ENCODE measurements around the gene NAA16.
"Not testable (repeated sequence)": the region's sequence is repeated elsewhere in the genome, so short reads cannot be mapped to it uniquely, and the experiment has no call there.

NAA16 gene

DNA sequence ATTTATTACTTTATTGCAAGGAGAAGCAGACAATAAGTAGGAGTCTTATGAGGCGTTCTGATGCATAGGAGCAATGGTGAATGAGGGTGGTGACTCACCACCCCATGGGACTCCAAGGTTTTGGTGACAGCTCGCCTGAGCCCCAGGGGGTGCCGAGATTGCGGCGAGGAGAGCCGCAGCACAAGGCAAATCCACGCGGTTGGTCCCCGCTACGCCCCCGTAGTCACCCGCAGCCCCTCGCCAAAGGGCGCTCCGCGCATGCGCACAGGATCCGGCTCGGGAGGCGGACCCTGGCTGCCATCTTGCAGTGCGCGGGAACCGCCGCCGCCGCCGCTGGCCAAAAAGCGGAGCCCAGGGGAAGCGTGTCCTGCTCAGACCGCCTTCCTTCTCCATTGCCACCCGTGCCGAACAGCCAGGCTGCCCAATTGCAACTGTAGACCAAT, at the start of gene NAA16:
TSS of gene NAA16 (plus strand) at position 305 of the 443 bp plus-strand sequence. CDS start 262 bp downstream, outside the sequence.
- peak; percentile 97 for DNase-seq

DNA sequence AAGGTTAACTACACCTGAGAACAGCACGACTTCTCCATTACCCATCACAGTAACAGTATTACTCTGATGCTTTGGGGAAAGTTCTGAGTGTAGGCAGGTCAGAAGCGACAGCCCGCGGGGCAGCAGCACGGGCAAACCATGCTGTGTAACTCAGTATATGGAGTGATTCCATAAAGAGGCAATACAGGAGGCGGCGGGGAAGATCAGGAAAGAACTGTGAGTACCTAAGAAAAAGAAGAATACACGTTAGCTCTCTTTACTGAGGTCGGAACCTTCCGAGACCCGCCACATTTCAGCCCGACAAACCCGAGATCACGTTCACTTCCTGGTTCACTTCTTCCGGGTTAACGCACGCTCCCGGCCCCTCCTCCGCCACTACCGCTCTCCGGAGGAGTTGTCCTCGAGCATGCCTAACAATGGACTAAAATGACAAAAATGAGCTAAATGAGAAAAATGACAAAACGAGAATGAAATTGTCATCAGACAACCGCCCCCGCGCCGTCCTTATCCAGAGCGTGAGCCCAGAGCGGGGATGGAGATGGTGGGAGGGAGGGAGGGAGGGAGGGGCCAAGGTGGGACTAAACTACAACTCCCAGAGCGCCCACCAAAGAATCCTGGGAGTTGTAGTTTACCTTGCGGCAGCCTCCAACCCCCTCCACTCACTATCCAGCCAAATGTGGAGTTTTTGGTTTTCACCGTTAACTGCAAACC, 47.7 kb upstream of the NAA16 start, which contains the start of gene MTRF1:
TSS of gene MTRF1 (minus strand) at position 316 of the 711 bp plus-strand sequence. CDS start 2,669 bp downstream, outside the sequence.
- DNase-seq = peak; percentile 93

- DNase-seq = no peak
These were observed 44.0 kb upstream of the NAA16 start for GRCh38 chr13:41267106-41267505.

DNA sequence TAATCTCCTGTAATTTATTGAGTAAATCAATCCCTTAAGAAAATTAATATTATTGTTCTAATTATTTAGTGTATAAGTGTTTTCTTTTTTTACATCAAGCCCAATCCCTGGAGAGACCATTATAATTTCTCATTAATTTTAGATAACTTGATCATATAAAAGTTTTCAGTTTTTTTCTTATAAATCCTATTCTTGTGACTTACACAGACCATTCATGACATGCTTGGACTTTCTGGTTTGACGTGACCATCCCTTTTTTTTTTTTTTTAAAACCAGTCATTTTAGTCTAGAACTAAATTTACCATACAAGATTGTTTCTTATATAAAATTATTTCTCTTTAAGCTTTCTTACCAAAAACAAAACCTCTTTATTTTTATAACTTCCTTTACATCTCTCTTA, 42.3 kb upstream of the NAA16 start:
- no peak for DNase-seq

DNA sequence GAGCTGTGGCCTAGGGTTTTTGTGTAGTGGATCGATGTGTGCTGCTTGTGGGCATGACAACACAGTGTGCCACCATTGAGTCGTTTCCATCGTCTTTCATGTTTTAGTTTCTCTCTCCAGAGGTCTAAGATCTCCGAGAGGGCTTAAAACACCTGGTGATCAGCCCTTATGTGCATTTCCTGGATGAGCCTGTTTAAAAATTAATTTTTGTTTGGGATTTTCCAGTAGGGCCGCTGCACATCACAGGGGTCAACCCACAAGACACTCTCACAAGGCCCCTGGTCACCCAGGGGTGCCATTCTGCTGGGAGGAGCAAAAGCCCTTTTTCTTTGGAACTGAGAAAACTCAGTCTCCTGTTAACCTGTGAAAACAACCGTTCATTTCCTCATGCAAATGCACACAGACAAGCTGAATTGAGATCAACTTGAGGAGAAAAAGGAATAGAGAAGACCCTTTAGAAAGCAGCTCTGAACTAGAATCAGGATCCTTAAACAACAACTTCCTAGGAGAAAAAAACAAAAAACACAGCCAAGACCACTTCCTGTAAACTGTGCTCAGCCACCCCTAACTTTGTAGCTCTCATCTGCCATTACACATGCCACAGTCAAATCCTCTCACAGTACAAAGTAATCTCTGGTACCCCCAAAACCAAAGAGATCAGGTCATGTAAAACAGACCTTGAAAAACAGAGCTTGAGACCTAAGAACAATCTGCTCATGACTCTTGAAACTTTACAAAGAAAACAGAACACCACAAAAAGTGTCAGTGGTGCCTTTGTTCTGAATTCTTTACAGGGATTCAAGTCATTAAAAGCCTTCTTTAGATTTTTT, 39.4 kb upstream of the NAA16 start:
- no peak for DNase-seq

DNA sequence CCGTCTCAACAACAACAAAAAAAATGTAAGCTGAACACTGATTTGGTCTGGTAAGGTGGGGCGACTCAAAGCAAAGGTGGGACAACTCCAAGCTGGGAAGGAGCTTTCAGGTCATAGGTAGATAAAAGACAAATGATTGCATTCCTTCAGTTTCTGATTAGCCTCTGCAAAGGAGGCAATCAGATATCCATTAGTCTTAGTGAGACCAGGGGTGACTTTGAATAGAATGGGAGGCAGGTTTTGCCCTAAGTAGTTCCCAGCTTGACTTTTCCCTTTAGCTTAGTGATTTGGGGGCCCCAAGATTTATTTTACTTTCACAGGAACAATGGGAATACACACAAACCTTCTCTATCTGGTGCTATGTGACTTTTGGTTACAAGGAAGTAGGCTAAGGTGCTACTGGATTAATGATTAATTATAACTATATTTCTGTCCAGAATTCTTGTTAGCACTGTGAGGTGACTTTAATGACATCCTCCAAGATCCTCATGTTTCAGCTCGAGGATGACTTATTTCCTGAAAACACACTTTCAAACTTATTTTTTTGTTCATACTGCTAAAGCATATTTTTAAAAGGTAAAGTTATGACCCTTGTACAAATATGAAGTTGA, 37.1 kb upstream of the NAA16 start:
- no peak for DNase-seq

DNA sequence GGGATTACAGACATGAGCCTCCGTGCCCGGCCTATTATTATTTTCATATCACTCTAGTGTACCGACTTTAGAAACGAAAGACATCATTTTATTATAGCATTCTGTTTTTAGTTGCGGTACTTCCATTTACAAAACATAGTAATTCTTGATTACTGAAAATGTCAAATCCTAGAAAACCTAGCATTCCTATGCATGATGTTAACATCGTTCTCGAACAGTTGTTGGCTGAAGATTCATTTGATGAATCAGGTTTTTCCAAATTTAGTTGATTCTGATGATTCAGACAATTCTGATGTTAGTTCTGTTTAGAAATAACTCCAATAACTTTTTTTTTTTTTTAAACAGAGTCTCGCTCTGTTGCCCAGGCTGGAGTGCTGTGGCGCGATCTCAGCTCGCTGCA, 36.2 kb upstream of the NAA16 start:
- DNase-seq = no peak

DNA sequence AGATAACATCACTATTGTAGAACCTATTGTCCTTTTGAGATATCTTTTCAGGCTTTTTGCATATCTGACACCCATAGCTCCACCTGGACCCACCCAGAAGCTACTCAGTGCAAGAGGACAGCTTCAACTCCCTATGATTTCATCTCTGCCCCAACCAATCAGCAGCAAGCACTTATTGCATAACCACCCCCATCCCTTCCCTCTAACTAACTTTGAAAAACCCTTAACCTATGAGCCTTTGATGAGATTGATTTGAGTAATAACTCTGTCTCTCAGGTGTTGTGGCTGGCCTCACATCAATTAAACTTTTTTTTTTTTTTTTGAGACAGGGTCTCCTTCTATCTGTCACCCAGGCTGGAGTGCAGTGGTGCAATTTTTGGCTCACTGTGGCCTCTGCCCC, 34.2 kb upstream of the NAA16 start:
- no peak for DNase-seq

DNA sequence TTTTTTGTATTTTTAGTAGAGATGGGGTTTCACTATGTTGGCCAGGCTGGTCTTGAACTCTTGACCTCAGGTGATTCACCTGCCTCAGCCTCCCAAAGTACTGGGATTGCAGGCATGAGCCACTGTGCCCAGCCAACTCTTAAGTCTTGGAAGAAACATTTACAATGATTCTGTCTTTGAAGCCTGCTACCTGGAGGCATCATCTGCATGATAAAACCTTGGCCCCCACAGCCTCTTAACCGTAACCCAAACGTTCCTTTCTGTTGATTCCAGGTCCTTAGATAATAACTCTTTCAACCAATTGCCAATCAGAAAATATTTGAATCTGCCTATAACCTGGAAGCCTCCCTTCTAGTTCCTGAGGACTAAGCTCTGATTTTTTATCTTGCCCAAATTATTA, 31.9 kb upstream of the NAA16 start:
- not testable (repeated sequence) for DNase-seq

GRCh38 chr13:41282129-41282571, 28.9 kb upstream of the NAA16 start:
- DNase-seq = no peak

DNA sequence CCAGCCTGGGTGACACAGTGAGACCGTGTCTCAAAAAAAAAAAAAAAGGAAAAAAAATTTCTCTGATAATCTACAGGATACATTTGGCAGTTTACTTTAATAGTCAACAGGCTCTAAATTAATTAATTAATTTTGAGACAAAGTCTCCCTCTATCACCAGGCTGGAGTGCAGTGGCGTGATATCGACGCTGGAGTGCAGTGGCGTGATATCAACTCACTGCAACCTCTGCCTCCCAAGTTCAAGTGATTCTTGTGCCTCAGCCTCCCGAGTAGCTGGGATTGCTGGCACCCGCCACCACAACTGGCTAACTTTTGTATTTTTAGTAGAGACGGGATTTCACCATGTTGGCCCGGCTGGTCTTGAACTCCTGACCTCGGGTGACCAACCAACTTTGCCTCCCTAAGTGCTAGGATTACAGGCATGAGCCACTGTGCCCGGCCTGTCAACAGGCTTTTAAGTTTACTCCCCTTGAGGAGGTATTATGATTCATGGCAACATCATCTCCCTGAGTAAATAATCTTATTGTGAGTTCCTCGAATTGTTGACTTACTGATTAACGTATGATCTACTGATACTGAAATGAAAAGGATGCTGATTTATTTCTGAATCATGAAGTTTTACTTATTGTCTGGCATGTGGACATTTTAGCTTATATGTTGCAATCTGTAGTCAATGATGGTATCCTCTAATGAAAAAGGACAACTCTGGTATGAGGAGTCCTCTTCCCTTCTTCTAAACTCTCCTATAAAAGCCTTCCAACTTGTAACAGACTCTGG, 26.4 kb upstream of the NAA16 start:
- no peak for DNase-seq

DNA sequence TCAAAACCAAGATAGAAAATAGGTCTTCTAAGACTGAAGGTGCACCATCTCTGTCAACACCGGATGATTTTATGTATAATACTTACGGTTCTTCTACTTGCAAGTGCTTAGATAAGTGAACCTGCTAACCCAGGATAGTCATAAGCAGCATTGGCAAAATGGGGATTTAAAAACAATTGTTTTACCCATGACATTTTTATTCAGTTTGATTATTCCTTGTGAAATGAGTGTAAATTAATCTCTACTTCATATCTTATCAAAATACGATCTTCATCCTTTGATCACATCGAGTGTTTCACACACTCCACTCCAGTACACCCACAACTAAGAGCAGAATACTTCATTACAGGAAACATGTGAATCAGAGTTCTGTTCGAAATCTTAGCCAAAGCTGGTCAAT, 24.7 kb upstream of the NAA16 start:
- no peak for DNase-seq

DNA sequence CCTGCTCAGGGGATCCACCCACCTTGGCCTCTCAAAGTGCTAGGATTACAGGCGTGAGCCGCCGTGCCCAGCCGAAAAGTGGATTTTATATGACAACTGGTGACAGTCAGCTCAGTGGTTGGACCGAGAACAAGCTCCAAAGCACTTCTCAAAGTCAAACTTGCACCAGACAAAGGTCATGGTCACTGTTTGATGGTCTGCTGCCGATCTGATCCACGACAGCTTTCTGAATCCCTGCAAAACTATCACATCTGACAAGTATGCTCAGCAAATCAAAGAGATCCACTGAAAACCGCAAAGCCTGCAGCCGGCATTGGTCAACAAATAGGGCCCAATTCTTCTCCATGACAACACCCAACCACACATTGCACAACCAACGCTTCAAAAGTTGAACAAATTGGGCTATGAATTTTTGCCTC, 21.6 kb upstream of the NAA16 start:
- DNase-seq = no peak

GRCh38 chr13:41291246-41291645, 19.8 kb upstream of the NAA16 start:
- DNase-seq = no peak

DNA sequence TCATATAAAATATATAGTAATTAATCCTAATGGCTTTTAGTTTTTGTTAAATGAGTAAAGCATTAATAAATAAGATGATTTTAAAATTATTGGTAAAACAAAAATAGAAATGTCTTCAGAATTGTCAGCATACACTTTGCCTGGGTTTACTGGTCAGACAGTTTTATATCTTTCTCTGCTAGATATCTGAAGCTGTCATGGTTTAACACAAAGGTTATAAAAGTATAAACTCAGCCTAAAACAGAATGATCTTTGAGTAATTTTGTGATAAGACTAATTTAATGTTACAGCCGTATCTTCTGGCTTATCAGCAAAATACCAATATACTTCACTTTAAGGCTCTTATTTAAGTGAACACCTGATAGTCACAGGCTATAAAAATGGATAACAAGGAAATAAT, 17.8 kb upstream of the NAA16 start:
- no peak for DNase-seq

DNA sequence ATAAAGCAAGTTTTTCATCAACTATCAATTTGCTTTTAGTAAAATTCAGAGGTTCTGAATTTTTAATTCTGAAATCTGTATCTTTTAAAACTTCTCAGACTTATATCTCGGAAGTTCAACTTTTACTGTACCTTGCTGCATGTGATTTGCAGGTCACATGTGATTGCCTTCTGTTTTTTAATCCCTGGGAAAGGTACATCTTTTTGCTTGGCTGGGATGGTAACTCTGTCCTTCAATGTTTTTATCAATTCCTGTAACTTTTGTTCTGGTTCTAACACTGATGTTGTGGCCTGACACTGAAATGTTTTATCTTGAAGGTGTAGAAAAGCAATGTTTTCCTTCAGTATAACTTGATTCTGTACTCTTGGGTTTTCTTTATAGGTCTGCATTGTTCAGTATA, 16.2 kb upstream of the NAA16 start:
- DNase-seq = no peak

DNA sequence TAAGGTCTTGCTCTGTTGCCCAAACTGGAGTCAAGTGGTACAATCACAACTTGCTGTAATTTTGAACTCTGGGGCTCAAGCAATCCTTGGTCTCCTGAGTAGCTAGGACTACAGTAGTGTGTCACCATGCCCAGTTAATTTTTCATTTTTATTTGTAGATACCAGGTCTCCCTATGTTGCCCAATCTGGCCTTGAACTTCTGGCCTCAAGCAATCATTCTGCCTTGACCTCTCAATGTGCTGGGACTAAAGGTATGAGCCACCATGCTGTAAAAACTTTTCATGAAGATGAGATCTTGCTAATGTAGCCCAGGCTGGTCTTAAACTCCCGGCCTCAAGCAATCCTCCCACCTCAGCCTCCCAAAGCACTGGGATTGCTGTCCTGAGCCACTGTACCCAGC, 15.1 kb upstream of the NAA16 start:
- DNase-seq = no peak

DNA sequence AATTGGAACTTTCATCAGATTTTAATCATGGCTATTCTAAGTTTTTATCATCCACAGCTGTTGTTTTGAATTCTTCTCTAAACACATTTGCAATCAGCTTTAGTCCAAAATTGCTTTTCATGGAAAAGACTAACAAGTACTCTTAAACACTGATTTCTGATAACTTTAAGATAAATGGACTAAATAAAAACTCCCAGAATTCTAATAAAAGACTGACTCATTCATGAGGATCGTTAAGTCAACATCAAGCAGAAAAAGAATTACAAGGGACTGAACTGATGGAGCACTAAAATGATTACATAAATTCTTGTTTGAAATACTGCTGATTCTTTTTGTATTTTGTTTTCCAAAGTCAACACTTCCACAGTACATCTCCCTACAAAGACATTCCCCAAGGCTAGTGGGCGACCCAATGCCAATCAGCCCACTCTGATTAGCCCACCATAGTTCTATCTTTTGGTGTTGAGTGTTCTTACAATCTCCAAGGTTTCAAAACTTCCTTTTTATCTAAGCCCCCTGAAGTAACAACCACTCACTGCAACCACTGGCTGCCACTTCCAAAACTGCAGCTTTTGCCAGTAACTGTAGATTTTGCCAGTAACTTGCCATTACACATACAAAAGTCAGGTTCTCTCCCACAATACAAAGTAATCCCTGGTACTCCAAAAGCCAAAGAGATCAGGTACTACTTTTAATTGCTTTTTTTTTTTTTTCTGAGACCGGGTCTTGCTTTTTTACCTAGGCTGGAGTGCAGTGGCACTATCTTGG, 14.0 kb upstream of the NAA16 start:
- DNase-seq = no peak

GRCh38 chr13:41299316-41300094, 11.6 kb upstream of the NAA16 start:
- no peak for DNase-seq

DNA sequence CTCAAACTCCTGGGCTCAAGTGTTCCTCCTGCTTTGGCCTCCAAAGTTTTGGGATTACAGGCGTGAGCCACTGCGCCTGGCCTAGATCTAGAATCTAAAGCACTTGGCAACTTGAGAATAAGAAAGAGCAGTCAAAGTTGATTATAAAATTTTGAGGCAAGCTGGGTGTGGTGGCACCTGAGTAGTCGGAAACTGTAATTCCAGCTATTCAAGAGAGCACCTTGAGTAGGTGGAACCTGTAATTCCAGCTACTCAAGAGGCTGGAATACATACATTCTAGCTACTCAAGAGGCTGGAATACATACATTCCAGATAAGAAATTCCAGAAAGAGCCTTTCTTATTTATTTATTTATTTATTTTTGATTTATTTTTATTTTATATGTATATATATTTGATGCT, 8.3 kb upstream of the NAA16 start:
- DNase-seq = no peak

- no peak for DNase-seq
These were observed 6.5 kb upstream of the NAA16 start for GRCh38 chr13:41304551-41304950.
